CD4-positive, alpha-beta T cell (primary cell): ENCODE measurements around the gene DDIT4L. TPM values are rescaled to one million over a fixed set of nuclear protein-coding genes. Genes with fewer than 3 reads are reported as not detected.

Source experiments
- ATAC-seq: fragments of 200-7000 bp; cut with Tn5 transposase; one replicate; pipeline ENCODE4 v1.10.0; 2022; ENCODE audit warnings: mild to moderate bottlenecking; ENCODE audit not compliant: poor library complexity
- CTCF ChIA-PET: fragments of 350-600 bp; sonication (Branson Sonifier 250); formaldehyde crosslinking; loops from one replicate; lab custom pipeline; 2021; ENCODE audit warnings: antibody characterized with exemption, inconsistent platforms; lab: Charles Lee
- POLR2A ChIA-PET: fragments of 350-600 bp; sonication (Branson Sonifier 250); formaldehyde crosslinking; loops from one replicate; lab custom pipeline; 2021; ENCODE audit warnings: antibody characterized with exemption, inconsistent platforms; lab: Charles Lee
- DNase-seq, 14 experiments: peaks; one replicate each; pipeline ENCODE4 v3.0.0-alpha.2; 2013 to 2020; ENCODE audit warnings: mixed read lengths in 2 of 14
- H3K27ac ChIP-seq, 2 donors: one replicate each; pipeline versions ENCODE4 v1.5.1 to v1.7.0; 2013; ENCODE audit warnings: low read length in 2 of 2, low read depth in 1 of 2, mild to moderate bottlenecking in 1 of 2
- H3K27me3 ChIP-seq, 2 experiments: 1 replicate in 1 of 2; 2 replicates in 1 of 2; pipeline versions ENCODE4 v1.6.1 to v1.7.0; 2013; ENCODE audit warnings: low read length in 2 of 2, control low read depth in 1 of 2, mild to moderate bottlenecking in 1 of 2, moderate library complexity in 1 of 2; ENCODE audit not compliant: insufficient read depth in 2 of 2, control insufficient read depth in 1 of 2
- H3K36me3 ChIP-seq: one replicate; pipeline ENCODE4 v1.6.1; 2013; ENCODE audit warnings: low read length, control low read depth; ENCODE audit not compliant: insufficient read depth
- H3K4me1 ChIP-seq: one replicate; pipeline ENCODE4 v1.6.1; 2013; ENCODE audit warnings: low read length, control low read depth; ENCODE audit not compliant: insufficient read depth
- H3K4me3 ChIP-seq: one replicate; pipeline ENCODE4 v1.5.1; 2013; ENCODE audit warnings: mild to moderate bottlenecking, low read length, moderate library complexity
- H3K9me3 ChIP-seq, 2 experiments: 1 replicate in 1 of 2; 2 replicates in 1 of 2; pipeline versions ENCODE4 v1.6.1 to v1.7.0; 2013; ENCODE audit warnings: low read length in 2 of 2, mild to moderate bottlenecking in 2 of 2, control low read depth in 1 of 2, moderate library complexity in 1 of 2; ENCODE audit not compliant: control insufficient read depth in 1 of 2, insufficient read depth in 1 of 2
- H3K27ac Mint-ChIP-seq: one replicate; pipeline ENCODE4 v1.8.0; 2020; ENCODE audit warnings: mixed read lengths
- H3K27me3 Mint-ChIP-seq: one replicate; pipeline ENCODE4 v1.8.0; 2021; ENCODE audit warnings: mixed read lengths
- H3K36me3 Mint-ChIP-seq: one replicate; pipeline ENCODE4 v1.8.0; 2021; ENCODE audit warnings: low read depth, mixed read lengths
- H3K4me1 Mint-ChIP-seq: one replicate; pipeline ENCODE4 v1.8.0; 2021; ENCODE audit warnings: low read depth, mixed read lengths
- H3K4me3 Mint-ChIP-seq: one replicate; pipeline ENCODE4 v1.8.0; 2020; ENCODE audit warnings: mild to moderate bottlenecking, mixed read lengths
- H3K9me3 Mint-ChIP-seq: one replicate; pipeline ENCODE4 v1.8.0; 2020; ENCODE audit warnings: mixed read lengths
- CTCF ChIP-seq: fragments of 200-600 bp; IDR thresholded peaks from one replicate; pipeline ENCODE4 v1.8.0; 2022; ENCODE audit warnings: antibody characterized with exemption, mild to moderate bottlenecking
- intact Hi-C, 2 experiments: fragments of 100-400 bp; cut with DNase I in 1 of 2; cut with micrococcal nuclease in 1 of 2; formaldehyde crosslinking; loops; one replicate each; pipeline versions ENCODE4 v1.15.1 to v1.9.0; 2023 to 2025; cut with DNase I, micrococcal nuclease
- total RNA-seq, 174 experiments: library from RNA in 2 of 174; stranded (reverse) in 2 of 174; gene quantifications; one replicate each; pipeline ENCODE4 v1.2.3 and lab custom pipeline; 2021 to 2026

DDIT4L gene
- total RNA-seq, 2 experiments from 2014 or later, result not detected

GRCh38 chr4:100162027-100162685 lies 28.1 kb downstream of the DDIT4L start:
- Histone ChIP-seq H3K9me3 (peaks cover 0 to 7% of the 10 kb centered on the region in 2 experiments), H3K36me3 (no peaks in the 10 kb centered on the region), H3K4me1 (no peaks in the 10 kb centered on the region), H3K27ac (no peak overlapping the region), H3K27me3 (no peaks in the 10 kb centered on the region), H3K4me3 (no peak overlapping the region)
- ChIA-PET CTCF (no interaction called here), POLR2A (no interaction called here)
- ATAC-seq (no peak), DNase-seq (no peak)
- intact Hi-C loops, result no loop called here
- H3K9me3 Mint-ChIP-seq, result peaks cover 4% of the 10 kb centered on the region
- no peak overlapping the region for H3K4me3 Mint-ChIP-seq
- H3K36me3 Mint-ChIP-seq, result no peaks in the 10 kb centered on the region
- no peak overlapping the region for H3K27ac Mint-ChIP-seq
- H3K27me3 Mint-ChIP-seq, result peaks cover 14% of the 10 kb centered on the region
- H3K4me1 Mint-ChIP-seq, result no peaks in the 10 kb centered on the region
- TF ChIP-seq CTCF, result no peak

- Histone ChIP-seq H3K4me3 (no peak overlapping the region), H3K36me3 (no peaks in the 10 kb centered on the region), H3K4me1 (no peaks in the 10 kb centered on the region), H3K9me3 (no peaks in the 10 kb centered on the region), H3K27ac (no peak overlapping the region), H3K27me3 (peaks cover 0 to 3% of the 10 kb centered on the region in 2 experiments)
- CTCF ChIA-PET, result no interaction called here
- H3K27me3 Mint-ChIP-seq, result no peaks in the 10 kb centered on the region
- intact Hi-C loops, result no loop called here
- POLR2A ChIA-PET, result no interaction called here
- ATAC-seq (no peak), DNase-seq (no peak)
- no peak for TF ChIP-seq CTCF
- H3K27ac Mint-ChIP-seq, result no peak overlapping the region
- no peaks in the 10 kb centered on the region for H3K4me1 Mint-ChIP-seq
- no peaks in the 10 kb centered on the region for H3K36me3 Mint-ChIP-seq
- H3K9me3 Mint-ChIP-seq, result no peaks in the 10 kb centered on the region
- no peak overlapping the region for H3K4me3 Mint-ChIP-seq
These were observed 41.1 kb downstream of the DDIT4L start for GRCh38 chr4:100149190-100149589.

- Histone ChIP-seq H3K36me3 (no peaks in the 10 kb centered on the region), H3K27ac (no peak overlapping the region), H3K27me3 (peaks cover 0 to 3% of the 10 kb centered on the region in 2 experiments), H3K4me1 (no peaks in the 10 kb centered on the region), H3K4me3 (no peak overlapping the region), H3K9me3 (no peaks in the 10 kb centered on the region)
- H3K4me3 Mint-ChIP-seq, result no peak overlapping the region
- no peaks in the 10 kb centered on the region for H3K9me3 Mint-ChIP-seq
- intact Hi-C loops, result no loop called here
- no peaks in the 10 kb centered on the region for H3K36me3 Mint-ChIP-seq
- DNase-seq (no peak), ATAC-seq (no peak)
- H3K4me1 Mint-ChIP-seq, result no peaks in the 10 kb centered on the region
- H3K27ac Mint-ChIP-seq, result no peak overlapping the region
- H3K27me3 Mint-ChIP-seq, result no peaks in the 10 kb centered on the region
- TF ChIP-seq CTCF, result no peak
- CTCF ChIA-PET, result interaction anchor here (0.9 kb wide), 1 partner anchor 20 kb away, joined by 4 read pairs; no protein-coding TSS in a partner anchor
- POLR2A ChIA-PET, result no interaction called here
These were observed 42.6 kb downstream of the DDIT4L start for GRCh38 chr4:100147684-100148083.
